ENCODE results near the gene TNS2.
A peak's percentile ranks its signal among the peaks of the same experiment; 100 is the strongest.

GRCh38 chr12:53051058-53051880, 1.4 kb downstream of the TNS2 start:
- no peak for TF ChIP-seq SP2 (tag by site-specific recombination; IDR thresholded peaks at IDR 0.05)
- TF ChIP-seq ZNF561 (tag by site-specific recombination; IDR thresholded peaks at IDR 0.05; ENCODE audit: borderline replicate concordance): no peak
- no peak for TF ChIP-seq ZNF473 (tag by site-specific recombination; IDR thresholded peaks at IDR 0.05)
- no peak for TF ChIP-seq YY1 (tag by site-specific recombination; IDR thresholded peaks at IDR 0.05)
- no peak for TF ChIP-seq KLF1 (tag by site-specific recombination; IDR thresholded peaks at IDR 0.05)
- TF ChIP-seq ZNF354C (tag by site-specific recombination; IDR thresholded peaks at IDR 0.05; ENCODE audit: borderline replicate concordance, low read depth): no peak
- no peak for TF ChIP-seq CTCF (tag by site-specific recombination; IDR thresholded peaks at IDR 0.05)
- no peak for TF ChIP-seq INSM2 (tag by site-specific recombination; IDR thresholded peaks at IDR 0.05)
- no peak for TF ChIP-seq ZNF140 (tag by site-specific recombination; IDR thresholded peaks at IDR 0.05)
- TF ChIP-seq ZNF121 (tag by site-specific recombination; IDR thresholded peaks at IDR 0.05): no peak
- TF ChIP-seq ZNF239 (tag by site-specific recombination; IDR thresholded peaks at IDR 0.05): no peak
- 0 out of 2 replicates have a peak, but pooled peaks have one; percentile 19 for TF ChIP-seq PRDM10 (tag by site-specific recombination; IDR thresholded peaks at IDR 0.05)
- TF ChIP-seq ZNF138 (tag by site-specific recombination; IDR thresholded peaks at IDR 0.05; ENCODE audit: borderline replicate concordance): no peak
- TF ChIP-seq ZNF623 (tag by site-specific recombination; IDR thresholded peaks at IDR 0.05): no peak
